Measurements from ENCODE around the gene TTBK2.
"Not testable (repeated sequence)": the region's sequence is repeated elsewhere in the genome, so short reads cannot be mapped to it uniquely, and the experiment has no call there.

TTBK2 gene

DNA sequence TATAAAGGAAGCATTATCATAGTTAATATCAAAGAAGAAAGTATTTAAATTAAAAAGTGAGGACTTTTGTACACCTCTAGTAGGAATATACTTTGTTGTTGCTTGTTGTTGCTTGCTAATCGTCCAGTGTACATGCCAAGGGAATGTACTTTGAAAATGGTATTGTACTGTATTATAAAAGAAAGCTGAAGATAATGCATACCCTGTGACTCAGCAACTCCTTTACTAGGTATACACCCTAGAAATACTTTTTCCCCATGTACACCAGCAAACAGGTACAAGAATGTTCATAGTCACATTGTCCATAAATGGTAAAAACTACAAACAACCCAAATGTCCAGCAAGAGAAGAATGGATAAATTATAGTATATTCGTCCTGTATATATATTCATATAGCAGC lies 12.0 kb downstream of the TTBK2 start:
- DNase-seq (ENCODE audit: low read depth) = no peak

GRCh38 chr15:42903388-42904324 lies 16.9 kb downstream of the TTBK2 start:
- DNase-seq (ENCODE audit: low read depth) = no peak

DNA sequence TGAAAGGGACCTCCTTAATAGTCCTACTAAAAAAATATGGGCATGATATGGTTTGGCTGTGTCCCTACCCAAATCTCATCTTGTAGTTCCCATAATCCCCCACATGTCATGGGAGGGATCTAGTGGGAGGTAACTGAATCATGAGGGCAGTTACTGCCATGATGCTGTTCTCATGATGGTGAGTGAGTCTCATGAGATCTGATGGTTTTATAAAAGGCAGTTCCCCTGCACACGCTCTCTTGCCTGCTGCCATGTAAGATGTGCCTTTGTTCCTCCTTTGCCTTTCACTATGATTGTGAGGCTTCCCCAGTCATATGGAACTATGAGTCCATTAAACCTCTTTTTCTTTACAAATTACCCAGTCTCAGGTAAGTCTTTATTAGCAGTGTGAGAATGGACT lies 26.7 kb downstream of the TTBK2 start:
- not testable (repeated sequence) for DNase-seq (ENCODE audit: low read depth)

DNA sequence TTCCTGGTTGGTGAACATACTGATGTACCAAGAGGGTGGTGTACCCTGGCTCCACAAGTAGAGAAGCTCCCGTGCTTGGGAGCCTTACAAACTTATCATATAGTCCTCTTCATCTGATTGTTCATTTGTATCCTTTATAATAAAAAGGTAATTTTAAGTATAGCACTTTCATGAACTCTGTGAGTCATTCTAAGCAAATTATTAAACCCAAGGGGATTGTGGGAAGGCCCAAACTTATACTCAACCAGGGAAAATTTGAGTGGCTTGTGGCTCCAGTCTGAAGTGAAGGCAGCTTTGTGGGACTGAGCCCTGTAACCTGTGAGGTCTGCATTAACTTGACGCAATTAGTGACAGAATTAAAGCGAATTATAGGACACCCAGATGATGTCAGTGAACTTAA lies 29.0 kb downstream of the TTBK2 start:
- DNase-seq (ENCODE audit: low read depth) = no peak

DNA sequence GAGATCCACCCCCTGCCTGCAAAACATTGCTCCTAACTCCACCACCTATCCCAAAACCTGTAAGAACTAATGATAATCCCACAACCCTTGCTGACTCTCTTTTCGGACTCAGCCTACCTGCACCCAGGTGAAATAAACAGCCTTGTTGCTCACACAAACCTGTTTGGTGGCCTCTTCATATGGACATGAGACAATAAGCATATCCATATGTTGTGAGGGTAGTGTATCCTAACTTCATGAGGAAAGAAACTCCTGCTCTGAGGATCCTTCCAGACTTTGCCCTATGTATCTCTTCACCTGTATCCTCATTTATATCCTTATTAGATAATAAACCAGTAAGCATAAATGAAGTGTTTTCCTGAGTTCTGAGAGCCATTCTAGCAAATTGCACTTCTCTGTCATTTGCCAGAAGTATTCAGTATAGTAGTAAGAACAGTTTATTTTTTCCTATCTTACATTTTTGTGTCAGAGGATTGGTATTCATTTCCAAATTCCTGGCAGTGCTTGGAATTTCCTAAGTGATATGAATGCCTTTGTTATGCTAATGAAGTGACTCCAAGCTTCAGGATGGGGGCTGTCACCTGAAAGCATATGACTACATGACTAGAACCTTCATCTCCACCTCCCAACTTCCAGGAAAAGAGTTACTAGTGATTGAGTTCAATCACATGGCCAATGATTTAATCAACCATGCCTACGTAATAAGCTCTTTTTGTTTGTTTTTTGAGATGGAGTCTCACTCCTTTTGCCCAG lies 30.2 kb downstream of the TTBK2 start:
- no peak for DNase-seq (ENCODE audit: low read depth)

DNA sequence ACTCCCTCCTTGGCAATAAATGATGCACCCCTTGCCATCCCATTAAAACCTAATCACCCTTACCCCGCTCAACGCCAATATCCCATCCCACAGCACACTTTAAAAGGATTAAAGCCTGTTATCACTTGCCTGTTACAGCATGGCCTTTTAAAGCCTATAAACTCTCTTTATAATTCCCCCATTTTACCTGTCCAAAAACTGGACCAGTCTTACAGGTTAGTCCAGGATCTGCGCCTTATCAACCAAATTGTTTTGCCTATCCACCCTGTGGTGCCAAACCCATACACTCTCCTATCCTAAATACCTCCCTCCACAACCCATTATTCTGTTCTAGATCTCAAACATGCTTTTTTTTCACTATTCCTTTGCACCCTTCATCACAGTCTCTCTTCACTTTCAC lies 33.2 kb downstream of the TTBK2 start:
- DNase-seq (ENCODE audit: low read depth) = not testable (repeated sequence)

- no peak for DNase-seq (ENCODE audit: low read depth)
These were observed 40.5 kb downstream of the TTBK2 start for GRCh38 chr15:42880121-42880520.

GRCh38 chr15:42879443-42879842 lies 41.1 kb downstream of the TTBK2 start:
- no peak for DNase-seq (ENCODE audit: low read depth)

DNA sequence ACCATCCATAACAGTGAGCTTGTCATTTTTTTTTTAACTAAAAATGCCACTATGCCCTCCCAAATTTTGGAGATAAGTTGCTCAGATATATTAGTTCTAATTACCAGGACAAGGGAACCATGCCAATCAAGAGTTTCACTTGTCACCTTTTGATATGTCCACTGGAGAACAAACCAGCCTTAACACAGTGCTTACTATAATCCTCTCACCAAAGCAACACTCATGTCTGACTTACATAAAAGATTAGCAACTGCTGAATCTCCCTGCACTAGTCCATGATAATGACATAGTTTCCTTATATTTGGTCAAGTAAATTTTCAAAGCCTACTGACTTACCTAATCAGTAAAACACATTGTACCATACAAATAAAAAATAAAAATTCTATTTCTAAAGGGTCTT lies 44.4 kb downstream of the TTBK2 start:
- DNase-seq (ENCODE audit: low read depth) = no peak

DNA sequence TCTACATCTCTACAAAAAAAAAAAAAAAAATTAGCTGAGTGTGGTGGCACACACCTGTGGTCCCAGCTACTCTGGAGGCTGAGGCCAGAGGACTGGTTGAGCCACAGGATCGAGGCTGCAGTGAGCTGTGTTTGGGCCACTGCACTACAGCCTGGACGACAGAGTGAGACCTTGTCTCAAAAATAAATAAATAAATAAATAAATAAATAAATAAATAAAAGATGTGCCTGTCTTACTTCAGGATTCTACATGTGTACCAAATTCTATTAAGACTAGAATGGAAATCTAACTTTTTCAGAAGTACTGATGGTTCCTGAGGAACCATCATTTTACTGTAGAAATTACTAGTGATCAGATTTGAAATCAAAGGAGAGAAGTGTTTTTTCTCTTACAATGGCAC lies 51.9 kb downstream of the TTBK2 start:
- no peak for DNase-seq (ENCODE audit: low read depth)

DNA sequence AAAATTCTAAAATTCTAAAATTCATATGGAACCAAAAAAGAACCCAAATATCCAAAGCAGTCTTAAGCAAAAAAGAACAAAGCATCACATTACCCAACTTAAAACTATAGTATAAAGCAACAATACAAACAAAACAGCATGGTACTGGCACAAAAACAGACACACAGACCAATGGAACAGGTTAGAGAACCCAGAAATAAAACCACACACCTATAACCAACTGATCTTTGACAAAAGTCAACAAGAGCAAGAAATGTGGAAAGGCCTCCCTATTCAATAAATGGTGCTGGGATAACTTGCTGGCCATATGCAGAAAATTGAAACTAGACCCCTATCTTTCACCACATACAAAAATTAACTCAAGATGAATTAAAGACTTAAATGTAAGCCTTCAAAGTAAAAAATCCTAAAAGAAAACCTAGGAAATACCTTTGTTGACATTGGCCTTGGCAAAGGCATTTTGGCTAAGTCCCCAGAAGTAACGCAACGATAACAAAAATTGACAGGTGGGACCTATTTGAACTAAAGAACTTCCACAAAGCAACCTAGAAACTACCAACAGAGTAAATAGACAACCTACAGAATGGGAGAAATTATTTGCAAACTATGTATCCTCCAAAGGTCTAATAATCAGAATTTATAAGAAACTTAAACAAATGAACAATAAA lies 56.9 kb downstream of the TTBK2 start:
- DNase-seq (ENCODE audit: low read depth) = no peak

- no peak for DNase-seq (ENCODE audit: low read depth)
These were observed 61.4 kb downstream of the TTBK2 start for GRCh38 chr15:42858999-42859789.

GRCh38 chr15:42858540-42858939 lies 62.0 kb downstream of the TTBK2 start:
- no peak for DNase-seq (ENCODE audit: low read depth)

GRCh38 chr15:42854576-42854975 lies 66.0 kb downstream of the TTBK2 start:
- DNase-seq (ENCODE audit: low read depth) = no peak

- no peak for DNase-seq (ENCODE audit: low read depth)
These were observed 70.7 kb downstream of the TTBK2 start for GRCh38 chr15:42849836-42850235.

DNA sequence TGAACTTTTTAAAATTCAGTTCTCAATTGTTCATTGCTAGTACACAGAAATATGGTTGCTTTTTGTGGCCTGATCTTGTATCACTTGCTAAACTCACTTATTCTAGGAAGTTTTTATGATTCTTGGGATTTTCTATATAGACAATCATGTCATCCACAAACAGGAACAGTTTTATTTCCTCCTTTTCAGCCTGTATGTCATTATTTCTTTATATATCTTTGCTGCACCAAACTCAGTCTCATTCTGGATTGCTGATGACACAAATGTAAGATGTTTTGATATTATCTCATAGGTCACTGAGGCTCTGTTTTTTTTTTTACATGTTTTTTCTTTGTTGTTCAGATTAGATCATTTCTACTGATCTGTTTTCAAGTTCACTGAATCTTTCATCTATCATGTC lies 71.7 kb downstream of the TTBK2 start:
- DNase-seq (ENCODE audit: low read depth) = no peak

GRCh38 chr15:42846647-42847046 lies 73.9 kb downstream of the TTBK2 start:
- DNase-seq (ENCODE audit: low read depth) = no peak

GRCh38 chr15:42845581-42845980 lies 75.0 kb downstream of the TTBK2 start:
- no peak for DNase-seq (ENCODE audit: low read depth)

DNA sequence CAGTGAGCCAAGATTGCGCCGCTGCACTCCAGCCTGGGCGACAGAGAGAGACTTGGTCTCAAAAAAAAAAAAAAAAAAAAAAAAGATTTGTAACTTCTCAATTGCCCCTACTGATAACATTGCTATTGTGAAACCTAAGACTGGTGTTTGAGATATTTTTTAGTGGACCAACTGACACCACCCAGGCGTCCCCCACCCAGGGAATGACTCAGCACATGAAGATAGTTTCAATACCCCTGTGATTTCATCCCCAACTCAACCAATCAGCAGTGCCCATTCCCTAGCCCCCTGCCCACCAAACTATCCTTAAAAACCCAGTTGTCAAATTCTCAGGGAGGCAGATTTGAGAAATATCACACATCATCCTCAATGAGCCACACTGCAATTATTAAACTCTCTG lies 76.9 kb downstream of the TTBK2 start:
- no peak for DNase-seq (ENCODE audit: low read depth)

- no peak for DNase-seq (ENCODE audit: low read depth)
These were observed 84.3 kb downstream of the TTBK2 start for GRCh38 chr15:42836251-42836650.

DNA sequence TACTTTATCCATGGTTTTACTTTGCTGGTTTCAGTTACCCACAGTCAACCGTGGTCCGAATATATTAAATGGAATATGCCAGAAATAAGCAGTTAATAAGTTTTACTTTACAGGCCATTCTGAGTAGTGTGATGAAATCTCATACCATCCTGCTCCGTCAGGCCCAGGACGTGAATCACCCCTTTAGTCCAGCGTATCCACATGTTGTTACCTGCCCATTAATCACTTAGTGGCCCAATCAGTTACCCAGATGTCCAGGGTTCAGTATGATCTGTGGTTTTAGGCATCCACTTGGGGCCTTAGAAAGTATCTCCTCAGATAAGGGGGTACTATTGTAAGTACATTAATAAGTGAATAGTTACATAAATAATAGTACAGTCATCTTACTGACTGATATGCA lies 88.0 kb downstream of the TTBK2 start:
- DNase-seq (ENCODE audit: low read depth) = no peak
